HG02678 (cell line): ENCODE data around the gene NMNAT2.

Experiments
- ATAC-seq: cut with Tn5 transposase; IDR thresholded peaks from one replicate; pipeline ENCODE4 v1.9.1; 2021; ENCODE audit warnings: mild to moderate bottlenecking, moderate library complexity; ENCODE audit not compliant: unreplicated experiment

The NMNAT2 gene

DNA sequence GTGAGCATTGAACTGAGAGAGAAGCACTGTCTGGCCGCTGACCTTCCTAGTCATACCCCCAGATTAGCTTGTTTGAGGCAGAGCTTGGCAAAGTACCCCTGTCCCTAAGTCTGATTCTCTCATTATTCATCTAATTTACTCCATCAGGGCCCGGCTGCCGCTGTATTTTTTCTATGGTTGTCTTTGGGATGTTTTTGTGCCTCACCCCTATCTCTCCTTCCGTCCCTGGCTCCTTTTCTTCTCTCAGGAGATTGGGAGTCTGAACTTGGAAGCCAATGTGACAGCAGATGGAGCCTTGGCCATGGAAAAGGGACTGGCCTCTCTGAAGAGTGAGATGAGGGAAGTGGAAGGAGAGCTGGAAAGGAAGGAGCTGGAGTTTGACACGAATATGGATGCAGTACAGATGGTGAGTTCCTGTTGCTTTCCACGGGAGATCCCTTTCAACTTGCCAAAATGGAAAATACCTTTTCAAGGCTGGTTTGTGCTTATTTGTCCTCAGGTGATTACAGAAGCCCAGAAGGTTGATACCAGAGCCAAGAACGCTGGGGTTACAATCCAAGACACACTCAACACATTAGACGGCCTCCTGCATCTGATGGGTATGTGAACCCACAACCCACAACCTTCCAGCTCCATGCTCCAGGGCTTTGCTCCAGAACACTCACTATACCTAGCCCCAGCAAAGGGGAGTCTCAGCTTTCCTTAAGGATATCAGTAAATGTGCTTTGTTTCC lies 178.2 kb downstream of the NMNAT2 start:
- no peak for ATAC-seq

DNA sequence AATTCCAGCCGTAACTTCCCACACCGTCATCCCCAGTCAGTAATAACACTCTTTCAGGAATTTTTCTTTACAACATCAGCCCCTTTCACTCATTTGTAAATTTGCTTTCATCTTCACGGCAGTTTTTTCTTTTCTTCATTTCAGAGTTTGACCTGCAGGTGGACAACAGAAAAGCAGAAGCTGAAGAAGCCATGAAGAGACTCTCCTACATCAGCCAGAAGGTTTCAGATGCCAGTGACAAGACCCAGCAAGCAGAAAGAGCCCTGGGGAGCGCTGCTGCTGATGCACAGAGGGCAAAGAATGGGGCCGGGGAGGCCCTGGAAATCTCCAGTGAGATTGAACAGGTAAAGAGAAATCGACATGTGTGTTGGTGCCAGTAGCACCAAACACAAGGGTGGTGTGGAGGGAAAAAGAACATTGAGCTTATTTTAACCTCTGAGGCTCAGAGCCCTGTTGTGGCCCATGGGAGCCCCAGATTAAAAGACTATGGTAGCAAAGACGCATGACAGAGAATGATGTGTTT lies 178.9 kb downstream of the NMNAT2 start:
- no peak for ATAC-seq

DNA sequence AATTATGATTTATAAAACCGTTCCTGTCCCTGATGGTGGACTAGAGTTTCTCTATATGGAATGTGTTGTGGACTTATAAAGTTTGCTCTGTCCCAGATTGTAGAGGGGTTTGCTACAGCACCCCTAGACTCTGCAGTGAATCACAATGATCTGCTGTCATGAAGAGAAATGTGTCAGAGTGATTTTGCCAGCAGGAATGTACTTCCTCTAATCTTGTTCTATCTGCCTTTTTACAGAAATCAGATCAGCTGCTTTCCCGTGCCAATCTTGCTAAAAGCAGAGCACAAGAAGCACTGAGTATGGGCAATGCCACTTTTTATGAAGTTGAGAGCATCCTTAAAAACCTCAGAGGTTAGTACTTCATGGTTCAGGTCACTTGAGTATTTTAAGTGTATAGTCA lies 180.1 kb downstream of the NMNAT2 start:
- ATAC-seq: no peak

DNA sequence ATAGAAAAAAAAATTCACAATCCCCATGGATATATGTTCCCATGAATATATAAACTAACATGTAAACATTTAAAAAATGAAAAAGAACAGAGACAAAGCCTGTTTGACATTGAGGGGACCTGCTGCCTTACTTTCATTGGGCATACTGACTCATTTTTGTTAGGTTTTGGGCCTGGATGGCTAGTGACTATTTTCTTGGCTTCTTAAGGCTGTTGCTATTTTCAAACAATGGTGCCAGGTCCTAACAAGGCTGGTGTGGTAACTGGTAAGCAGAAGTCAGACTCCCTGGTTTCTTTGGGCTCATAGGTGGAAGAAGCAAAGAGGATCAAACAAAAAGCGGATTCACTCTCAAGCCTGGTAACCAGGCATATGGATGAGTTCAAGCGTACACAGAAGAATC lies 181.1 kb downstream of the NMNAT2 start:
- no peak for ATAC-seq

DNA sequence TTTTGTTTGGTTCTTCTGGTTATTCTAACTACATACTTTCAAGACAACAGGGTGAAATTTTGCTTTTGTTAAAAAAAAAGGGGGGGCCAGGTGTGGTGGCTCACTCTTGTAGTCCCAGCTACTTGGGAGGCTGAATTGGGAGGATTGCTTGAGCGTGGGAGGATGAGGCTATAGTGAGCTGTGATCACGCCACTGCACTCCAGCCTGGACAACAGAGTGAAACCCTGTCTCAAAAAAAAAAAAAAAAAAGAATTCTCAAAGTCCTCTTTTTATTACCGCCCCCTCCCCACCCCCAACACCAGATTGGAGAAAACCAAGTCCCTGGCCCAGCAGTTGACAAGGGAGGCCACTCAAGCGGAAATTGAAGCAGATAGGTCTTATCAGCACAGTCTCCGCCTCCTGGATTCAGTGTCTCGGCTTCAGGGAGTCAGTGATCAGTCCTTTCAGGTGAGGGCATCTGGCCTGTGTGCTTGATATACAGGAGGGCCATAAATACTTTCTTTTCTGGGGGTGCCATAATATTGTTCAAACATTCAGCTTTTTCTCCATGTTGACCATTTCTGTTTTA lies 181.9 kb downstream of the NMNAT2 start:
- no peak for ATAC-seq

DNA sequence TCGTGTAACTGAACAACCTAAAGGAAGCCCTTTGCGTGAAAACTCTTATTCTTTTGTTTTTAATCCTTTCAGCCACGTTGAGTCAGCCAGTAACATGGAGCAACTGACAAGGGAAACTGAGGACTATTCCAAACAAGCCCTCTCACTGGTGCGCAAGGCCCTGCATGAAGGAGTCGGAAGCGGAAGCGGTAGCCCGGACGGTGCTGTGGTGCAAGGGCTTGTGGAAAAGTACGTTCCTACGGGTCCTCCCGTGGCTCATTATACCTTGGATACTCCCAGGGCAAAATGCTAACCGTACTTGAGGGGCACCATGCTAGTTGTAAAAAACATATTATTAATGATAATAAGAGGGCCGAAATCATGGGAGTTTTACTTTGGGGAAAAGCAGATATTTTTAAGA lies 182.7 kb downstream of the NMNAT2 start:
- no peak for ATAC-seq

DNA sequence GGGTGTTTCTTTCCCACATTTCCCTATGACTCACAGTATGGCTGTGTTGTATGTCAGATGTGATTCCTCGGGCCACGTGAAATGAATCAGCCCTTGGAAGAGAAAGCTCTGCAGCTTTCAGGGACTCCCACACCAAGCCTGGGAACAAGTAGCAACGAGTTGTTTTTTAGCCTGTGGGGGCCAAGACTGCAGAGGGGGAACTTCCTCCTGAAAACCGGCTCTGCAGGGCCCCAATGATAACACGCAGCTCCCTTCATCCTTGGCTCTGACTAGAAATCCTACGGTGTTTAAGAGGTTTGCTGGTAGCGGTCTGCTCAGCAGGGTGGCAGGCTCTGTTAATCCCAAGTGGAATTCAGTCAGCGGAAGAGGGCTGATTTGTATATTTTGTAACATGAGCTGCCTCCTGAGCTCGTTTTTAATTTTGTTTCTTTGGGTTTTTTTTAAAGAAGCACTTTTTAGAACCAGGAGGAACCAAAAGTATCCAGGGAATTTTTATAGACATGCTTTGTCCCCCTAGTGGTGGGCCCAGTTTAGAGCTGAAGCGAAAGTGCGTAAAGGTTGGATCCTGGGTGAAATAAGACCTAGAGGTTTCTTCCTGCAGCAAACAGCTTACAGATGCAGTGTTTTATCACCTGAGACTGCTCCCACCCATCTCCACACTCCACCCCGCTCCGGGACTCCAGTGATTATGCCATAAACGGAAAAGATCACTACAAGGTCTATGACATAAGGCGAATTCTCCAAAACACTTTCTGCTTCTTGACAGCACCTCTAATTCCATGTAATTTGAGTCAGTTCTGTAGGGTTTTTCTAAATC lies 183.3 kb downstream of the NMNAT2 start:
- ATAC-seq: no peak

DNA sequence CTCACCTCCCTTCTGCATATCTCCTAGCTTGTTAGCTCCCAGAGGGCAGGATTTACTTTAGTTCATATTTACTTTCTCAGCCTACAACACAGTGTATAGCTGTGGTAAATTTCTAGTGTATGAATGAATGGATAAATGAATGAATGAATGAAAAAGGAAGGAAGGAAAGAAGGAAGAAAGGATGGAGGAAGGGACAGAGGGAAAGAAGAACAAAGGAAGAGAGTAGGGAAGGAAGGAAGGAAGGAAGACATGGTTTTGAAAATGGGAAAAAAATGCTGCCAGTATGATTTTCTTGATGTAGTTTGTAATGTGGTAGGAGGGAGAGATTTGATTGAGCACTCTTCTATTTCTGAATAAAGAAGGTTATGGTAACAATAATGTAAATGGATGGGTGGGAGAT lies 185.1 kb downstream of the NMNAT2 start:
- no peak for ATAC-seq

DNA sequence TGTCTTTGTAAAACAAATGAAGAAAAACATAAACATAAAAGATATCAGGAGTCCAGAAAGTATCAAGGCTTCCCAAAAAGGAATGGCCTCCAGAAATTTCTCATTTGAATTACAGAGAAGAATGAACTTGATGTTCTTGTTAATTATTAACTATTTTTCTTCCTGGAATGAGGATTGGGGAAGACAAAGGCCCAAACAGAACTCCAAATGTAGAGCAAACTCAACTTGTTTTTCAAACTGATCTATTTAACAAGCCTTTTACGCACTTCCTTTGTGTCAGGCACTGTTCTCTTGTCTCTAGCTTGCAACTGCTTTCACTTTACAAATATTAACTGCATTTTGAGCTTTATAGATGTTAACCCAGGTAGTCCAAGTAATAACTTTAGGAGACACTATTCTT lies 186.6 kb downstream of the NMNAT2 start:
- ATAC-seq: no peak

DNA sequence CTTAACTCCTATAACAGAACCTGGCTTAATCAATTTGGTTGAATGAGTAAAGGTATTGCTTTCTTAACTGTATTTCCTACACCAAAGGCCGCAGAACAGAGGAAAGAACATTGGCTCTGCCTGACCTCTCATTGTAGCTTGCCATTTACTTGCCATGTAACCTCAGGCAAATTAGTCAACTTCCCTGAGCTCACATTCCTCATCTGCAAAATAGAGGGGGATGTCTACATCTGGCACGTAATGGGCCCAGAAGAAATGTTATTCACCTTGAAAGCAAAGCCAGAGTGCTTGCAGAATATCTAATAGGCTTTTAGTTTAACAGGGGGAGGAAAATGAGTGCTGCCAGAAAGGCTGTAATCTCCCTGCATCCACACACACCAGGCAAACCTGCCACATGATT lies 187.8 kb downstream of the NMNAT2 start:
- ATAC-seq: no peak

DNA sequence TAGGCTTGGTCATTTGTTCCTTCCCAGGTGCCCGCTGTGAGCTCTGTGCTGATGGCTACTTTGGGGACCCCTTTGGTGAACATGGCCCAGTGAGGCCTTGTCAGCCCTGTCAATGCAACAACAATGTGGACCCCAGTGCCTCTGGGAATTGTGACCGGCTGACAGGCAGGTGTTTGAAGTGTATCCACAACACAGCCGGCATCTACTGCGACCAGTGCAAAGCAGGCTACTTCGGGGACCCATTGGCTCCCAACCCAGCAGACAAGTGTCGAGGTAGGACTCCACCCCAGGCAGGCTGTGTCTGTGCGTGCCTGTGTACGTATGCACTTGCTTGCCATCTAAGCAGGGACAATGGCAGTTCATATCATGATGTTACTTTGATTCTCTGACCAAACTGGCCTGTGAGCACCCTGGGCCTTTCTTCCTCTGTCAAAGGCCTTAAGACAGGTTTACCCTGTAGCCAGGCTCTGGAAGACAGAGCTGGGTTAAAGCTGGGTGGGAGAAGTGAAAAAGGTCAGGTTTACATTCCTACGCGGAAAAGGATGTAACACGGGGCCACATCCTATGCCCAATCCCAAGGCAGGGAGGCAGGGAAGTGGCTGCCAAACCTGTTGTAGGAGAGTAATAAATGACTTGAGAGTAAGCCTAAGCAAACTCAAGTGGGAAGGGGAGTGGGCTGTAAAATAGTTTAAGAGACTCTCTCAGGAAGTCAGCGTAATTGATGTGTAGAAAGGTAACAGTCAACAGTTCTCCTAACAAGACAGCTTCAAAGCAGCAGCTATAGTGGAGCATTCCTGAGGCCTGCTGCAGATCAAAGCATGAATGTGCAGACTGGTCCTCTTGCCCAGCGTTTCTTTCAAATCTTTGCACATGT lies 189.6 kb downstream of the NMNAT2 start:
- ATAC-seq: no peak

DNA sequence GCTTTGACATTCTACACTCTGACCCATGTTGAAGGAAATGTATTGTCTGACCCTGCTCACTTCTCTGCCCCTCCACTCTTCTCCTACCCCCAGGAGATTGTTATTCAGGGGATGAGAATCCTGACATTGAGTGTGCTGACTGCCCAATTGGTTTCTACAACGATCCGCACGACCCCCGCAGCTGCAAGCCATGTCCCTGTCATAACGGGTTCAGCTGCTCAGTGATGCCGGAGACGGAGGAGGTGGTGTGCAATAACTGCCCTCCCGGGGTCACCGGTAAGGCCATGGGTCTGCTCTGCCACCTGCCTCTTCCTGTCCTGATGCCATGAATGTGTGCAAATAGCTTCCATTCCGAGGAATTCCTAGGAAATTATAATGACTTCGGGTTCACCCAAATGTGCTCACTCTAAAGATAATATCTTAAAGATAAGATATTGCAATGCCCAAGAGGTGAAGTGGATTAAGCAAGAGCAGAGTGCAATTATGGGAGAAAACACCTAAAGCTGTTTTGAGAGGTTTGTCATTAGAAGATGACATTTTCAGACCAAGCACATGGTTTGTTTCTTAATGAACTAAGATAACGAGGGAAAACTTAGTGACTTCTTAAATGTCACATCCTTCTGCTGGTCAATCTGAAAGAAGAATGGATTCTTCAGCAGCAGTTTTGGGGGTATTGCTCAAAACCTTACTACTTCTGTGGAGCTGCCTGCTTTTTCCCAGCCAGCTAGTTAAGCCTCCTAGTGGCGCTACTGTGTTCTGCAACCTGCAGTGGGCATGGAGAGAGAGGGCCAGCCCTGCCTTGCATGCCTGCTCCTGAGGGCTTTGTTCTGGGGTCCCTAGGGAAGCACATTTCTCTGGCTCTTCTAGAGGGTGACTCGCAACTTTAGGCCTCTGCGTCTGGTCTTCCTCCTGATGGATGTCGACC lies 190.5 kb downstream of the NMNAT2 start:
- peak; percentile 68 for ATAC-seq

DNA sequence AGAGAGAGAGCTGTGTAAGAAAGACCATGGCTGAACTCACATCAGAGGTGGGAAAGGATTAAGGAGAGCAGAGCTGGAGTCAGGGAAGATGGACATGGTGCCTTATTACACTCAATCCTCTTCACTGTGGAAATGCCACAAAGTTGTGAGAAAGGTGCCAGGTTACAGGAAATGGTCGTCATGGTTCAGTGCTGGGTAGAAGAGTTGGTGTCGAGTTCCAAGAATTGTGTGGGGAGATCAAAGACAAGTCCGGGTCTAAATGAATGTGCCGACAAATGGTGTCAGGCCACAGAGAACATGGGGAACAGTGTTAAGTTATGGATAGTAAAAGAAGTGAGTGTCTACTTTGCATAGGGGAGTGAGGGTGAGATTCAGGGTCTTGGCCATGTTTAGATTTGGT lies 191.2 kb downstream of the NMNAT2 start:
- no peak for ATAC-seq

DNA sequence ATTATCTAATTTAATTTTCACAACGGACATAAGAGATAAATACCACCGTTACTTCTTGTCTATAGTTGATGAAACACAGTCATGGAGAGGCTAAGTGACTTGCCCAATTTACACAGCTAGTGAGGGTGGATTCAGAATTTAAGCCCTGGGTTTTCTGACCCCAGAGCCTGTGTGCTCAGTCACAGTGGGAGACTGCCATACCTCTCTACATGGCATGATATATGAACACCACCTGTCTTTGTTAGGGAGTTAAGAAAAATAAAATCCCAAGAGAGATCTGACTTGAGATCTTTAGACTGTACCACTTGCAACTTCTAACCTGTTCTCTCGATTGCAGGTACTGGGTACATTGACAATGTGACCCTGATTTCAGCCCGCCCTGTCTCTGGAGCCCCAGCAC lies 191.8 kb downstream of the NMNAT2 start:
- no peak for ATAC-seq

DNA sequence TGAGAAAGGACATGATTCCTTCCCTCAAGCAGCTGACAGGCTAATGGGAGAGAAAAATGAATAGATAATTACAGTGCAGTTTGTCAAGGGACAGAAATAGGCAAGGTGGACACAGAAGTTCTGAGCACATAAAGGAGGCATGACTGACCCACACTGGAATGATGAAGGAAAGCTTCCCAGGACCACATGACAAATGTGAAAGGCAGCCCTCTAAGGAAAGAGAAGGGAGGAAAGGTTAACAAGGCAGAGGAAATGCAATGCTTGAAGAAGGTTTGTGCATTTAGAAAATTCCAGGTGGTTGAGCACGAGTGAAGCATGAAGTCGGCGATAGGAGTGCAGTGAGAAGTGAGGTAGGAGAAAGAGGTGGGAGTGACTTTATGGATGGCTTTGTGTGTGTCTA lies 194.7 kb downstream of the NMNAT2 start:
- ATAC-seq: no peak

DNA sequence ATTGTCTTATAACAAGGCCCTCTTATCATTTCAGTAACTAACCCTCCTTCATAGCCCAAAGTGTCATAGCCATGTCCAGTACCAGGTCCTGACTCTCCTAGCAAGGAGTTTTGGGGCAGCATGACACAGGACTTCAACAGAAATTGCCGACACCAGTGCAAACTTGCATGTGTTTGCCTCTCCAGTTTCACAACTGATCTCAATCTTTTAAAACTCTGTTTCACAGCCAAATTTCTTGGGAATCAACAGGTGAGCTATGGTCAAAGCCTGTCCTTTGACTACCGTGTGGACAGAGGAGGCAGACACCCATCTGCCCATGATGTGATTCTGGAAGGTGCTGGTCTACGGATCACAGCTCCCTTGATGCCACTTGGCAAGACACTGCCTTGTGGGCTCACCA lies 195.3 kb downstream of the NMNAT2 start:
- no peak for ATAC-seq

DNA sequence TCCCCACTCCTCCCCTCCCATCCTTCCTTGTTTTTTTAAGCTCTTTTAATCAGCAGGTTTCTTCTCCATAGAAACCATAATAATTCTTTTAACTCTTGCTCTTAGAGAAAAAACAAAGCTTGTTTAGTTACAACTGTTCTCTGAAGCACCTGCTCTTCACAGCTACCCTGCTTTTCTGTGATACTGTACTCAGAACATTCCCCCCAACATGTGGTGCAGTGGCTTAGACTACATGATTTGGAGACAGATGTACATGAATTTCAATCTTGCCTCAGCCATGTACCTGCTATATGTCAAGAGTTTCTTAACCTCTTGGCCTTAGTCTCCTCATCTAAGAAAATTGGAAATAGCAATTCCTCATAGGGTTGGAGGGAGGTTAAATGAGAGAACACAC lies 198.6 kb downstream of the NMNAT2 start:
- no peak for ATAC-seq

DNA sequence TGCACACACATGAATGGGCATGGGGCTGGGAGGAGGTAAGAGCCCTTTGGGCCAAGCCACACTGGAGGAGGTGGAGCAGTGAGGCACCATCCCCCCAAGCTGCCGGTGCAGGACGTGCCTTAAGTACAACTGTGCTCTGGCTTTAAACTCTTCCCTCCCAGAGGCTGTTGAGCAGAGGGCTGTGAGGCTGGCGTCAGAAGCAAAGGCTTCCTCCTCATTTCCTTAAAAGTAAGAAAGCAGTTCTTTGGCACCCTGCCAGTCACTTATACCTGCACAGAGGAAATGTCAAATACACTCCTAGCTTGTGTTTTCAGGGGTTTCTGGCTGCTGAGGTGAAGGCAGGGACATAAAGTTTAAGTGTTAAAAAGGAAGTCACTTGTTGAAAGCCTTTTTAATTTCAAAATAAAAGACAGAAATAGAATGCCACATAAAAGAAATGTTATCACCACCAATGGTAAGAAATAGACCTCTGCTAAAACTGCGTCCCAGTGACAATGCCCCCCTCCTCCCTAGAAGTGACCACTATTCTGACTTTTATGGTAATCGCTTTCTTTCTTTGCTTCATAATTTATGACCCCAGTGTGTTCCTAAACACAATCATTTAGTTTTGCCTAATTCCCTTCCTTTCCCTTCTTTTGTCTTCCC lies 199.1 kb downstream of the NMNAT2 start:
- no peak for ATAC-seq

DNA sequence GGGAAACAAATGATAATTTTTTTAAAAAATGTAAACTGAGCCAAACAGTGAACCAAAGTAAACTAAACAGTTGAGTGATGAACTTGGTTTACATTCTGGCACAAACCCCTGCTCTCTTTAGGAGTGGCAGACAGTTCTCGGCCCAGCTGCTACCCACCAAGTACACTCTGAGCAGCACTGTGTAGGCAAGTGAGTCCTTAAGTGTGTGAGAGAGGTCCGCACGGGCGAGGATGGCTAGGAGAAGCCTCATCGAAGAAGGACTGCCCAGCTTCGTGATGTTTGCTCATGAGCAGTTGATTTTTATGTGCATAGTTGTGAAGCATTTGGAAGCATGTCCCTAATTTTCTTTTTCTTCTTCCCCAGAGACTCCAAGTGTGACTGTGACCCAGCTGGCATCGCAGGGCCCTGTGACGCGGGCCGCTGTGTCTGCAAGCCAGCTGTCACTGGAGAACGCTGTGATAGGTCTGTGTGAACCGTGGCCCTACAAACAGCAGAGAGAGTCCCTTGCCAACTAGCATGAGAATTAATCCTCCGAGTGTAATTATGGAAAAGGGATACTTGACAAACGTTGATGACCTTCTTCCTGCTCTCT lies 200.1 kb downstream of the NMNAT2 start:
- no peak for ATAC-seq
